ENCODE data around the gene COL27A1.

Gene COL27A1

GRCh38 chr9:114237247-114237646 lies 81.9 kb downstream of the COL27A1 start:
- H3K4me3 ChIP-seq (ENCODE audit: low read length) = no peak overlapping the region
- no peak for DNase-seq (ENCODE audit: low read depth)
- no peak for TF ChIP-seq CTCF (IDR thresholded peaks at IDR 0.05; ENCODE audit: insufficient read depth, low read depth, low read length, missing control alignments)

GRCh38 chr9:114237781-114238180 lies 82.4 kb downstream of the COL27A1 start:
- DNase-seq (ENCODE audit: low read depth) = no peak
- no peak overlapping the region for H3K4me3 ChIP-seq (ENCODE audit: low read length)
- TF ChIP-seq CTCF (IDR thresholded peaks at IDR 0.05; ENCODE audit: insufficient read depth, low read depth, low read length, missing control alignments) = no peak

DNA sequence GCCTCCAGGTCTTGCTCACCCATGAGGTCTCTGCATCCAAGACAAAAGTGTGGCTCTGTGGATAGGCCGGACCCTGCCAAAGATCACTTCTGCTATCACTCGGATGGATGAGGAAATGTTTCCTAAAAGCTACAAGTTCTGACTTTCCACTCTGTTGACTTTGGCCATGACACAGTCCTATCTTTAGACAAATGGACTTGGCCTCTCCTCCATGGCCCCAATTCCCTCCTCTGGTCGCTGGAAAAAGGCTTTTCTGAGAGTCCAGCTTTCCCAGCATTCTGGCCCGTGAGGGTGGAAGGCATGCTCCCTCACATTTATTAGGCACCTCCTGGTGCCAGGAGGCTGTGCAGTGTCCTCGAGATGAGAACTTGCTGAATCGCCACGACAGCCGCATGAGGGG lies 83.1 kb downstream of the COL27A1 start:
- no peak for DNase-seq (ENCODE audit: low read depth)
- H3K4me3 ChIP-seq (ENCODE audit: low read length) = no peak overlapping the region
- TF ChIP-seq CTCF (IDR thresholded peaks at IDR 0.05; ENCODE audit: insufficient read depth, low read depth, low read length, missing control alignments) = no peak

DNA sequence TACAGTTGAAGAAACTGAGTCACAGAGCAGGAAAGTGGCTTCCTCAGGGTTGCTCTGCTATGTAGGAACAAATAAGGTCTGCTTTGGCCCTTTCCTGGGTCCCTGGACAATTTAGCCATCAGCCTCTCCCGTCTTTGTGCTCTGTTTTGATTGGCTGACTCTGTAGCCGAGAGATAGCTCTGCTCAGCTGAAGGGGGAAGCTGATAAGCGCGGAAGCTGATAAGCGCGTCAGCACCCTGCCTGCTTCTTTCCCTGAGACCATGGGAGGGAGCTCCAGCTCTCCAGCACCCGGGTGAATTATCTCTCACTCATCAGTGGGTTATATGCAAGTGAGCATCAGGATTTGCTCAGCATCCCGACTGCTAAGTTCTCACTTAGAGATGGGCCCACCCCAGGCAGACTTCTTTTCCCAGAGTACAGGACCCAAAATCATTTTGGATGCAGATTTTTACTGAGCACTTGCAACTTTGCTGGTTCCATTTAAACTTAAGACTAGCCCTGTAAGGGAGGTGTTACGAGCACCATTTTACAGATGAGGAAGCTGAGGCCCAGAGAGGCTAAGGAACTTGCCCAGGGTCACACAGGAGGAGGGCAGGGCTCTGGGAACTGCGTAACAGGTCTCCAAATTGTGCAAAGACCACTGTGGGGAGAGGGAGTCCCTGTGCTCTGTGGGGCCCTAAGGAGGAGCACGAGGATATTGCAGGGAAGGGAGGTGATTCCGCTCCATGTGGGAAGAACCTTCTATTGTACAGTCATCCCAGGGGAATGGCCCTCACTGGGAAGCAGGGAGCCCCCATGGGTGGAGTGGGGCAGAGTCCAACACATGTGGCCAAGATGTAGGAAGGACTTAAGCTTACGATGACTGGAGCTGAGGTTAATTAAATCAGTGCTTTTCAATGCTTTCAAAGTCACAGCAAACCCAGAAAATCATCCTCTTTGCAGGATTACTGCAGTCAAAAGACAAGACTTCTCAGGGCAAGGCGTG lies 83.8 kb downstream of the COL27A1 start:
- no peak for DNase-seq (ENCODE audit: low read depth)
- TF ChIP-seq CTCF (IDR thresholded peaks at IDR 0.05; ENCODE audit: insufficient read depth, low read depth, low read length, missing control alignments) = peak; percentile 15
- no peak overlapping the region for H3K4me3 ChIP-seq (ENCODE audit: low read length)

DNA sequence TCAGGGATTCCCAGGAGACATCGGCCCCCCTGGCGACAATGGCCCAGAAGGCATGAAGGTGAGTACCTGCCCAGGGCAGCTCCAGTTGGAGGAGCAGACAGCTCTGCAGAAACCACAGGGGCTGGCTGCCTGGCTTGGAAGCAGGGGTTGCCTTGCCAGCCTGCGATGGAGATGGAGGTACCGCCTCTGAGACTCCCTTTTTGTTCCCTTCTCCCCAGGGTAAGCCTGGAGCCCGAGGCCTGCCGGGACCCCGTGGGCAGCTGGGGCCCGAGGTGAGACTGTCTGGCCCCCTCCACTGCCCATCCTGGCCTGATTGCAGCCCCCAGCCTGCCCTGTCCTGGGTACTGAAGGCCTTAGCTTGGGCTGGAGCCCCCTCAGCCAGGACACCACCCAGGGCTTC lies 84.9 kb downstream of the COL27A1 start:
- no peak for TF ChIP-seq CTCF (IDR thresholded peaks at IDR 0.05; ENCODE audit: insufficient read depth, low read depth, low read length, missing control alignments)
- H3K4me3 ChIP-seq (ENCODE audit: low read length) = no peak overlapping the region
- no peak for DNase-seq (ENCODE audit: low read depth)

DNA sequence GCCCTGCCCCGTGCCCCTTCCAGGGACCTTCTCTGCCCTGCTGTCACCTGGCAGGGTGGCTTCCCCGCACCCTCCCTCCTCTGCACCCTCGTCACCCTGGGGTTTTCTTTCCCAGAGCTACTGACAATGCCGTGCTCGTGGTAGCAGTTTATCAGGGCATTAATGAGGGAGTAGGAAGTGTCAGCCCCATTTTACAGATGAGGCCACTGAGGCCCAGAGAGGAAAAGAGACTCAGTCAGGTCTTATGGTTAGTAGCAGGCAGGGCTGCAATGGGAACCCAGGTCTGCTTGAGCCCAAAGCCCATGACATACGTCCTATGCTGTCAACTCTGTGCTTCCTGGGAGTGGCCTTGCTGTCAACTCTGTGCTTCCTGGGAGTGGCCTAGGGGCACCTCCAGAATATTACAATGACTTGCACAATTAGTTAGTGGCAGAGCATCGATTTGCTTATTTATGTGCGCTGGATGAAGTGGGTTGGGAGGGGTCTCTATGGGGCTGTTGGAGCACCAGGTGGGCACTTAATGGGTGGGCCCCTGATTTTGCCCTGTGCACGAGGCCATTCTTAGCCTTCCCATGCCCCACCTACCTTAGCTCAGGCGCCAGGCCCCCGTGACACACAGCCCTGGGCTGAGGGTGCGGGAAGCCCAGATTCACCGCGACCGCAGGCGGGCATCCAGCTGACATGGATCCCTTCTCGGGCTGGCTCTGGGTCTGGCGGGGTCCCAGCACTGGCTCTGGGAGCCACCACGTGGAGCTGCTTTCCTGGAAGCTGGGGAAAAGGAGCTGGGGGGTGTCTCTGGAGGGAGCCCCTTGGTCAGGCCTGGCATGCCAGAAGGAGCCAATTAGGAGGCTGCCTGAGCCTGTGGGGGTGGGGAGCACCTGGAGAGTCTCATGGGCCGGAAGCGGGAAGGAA lies 85.6 kb downstream of the COL27A1 start:
- TF ChIP-seq CTCF (IDR thresholded peaks at IDR 0.05; ENCODE audit: insufficient read depth, low read depth, low read length, missing control alignments) = no peak
- no peak for DNase-seq (ENCODE audit: low read depth)

More for the DNA sequence above, 85.6 kb downstream of the COL27A1 start:
- H3K4me3 ChIP-seq (ENCODE audit: low read length) = no peak overlapping the region

All from epithelial cell of esophagus (primary cell).